ENCODE data around the gene GPLD1.
A peak's percentile ranks its signal among the peaks of the same experiment; 100 is the strongest.
"Not testable (repeated sequence)": the region's sequence is repeated elsewhere in the genome, so short reads cannot be mapped to it uniquely, and the experiment has no call there.

Gene GPLD1

GRCh38 chr6:24408719-24409410, 80.5 kb downstream of the GPLD1 start:
- no peak for DNase-seq

GRCh38 chr6:24405262-24405661, 84.1 kb downstream of the GPLD1 start:
- DNase-seq, result no peak

- DNase-seq, result no peak
Measured at GRCh38 chr6:24403501-24403824, 85.9 kb downstream of the GPLD1 start.

GRCh38 chr6:24402697-24403500, 86.5 kb downstream of the GPLD1 start, which contains the start of gene MRS2:
Gene MRS2 (plus strand): TSS chr6:24402936. CDS start chr6:24403047, 111 bp downstream.
- DNase-seq, result peak; percentile 49

DNA sequence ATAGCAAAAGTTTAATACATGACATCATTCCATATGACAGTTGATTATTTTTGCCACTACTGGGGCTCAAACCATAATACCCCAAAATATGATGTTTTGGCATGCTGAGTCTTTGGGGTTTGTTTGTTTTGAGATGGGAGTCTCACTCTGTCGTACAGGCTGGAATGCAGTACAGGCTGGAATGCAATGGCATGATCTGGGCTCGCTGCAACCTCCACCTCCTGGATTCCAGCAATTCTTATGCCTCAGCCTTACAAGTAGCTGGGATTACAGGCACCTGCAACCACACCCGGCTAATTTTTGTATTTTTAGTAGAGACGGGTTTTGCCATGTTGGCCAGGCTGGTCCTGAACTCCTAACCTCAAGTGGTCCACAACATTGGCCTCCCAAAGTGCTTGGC, 87.9 kb downstream of the GPLD1 start:
- no peak for DNase-seq

- not testable (repeated sequence) for DNase-seq
Measured at GRCh38 chr6:24400045-24401039, 89.0 kb downstream of the GPLD1 start.

DNA sequence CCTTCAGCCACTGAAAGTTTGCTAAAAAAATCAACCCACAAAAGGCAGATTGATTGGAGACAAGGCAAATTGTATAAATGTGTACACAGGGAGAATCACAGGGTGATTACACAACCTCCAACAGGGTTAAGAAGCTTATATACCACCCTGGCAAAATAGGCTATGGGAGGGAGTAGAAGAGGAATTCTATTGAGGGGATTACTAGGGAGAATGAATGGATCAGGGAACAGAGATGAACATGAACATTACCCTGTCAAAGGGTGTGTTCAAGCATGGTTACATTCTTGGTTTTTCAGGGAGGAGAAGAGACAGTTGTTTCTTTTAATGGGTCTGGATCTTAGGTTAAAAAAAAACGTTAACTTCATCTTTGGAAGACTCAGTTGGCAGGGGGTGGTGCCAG, 91.7 kb downstream of the GPLD1 start:
- no peak for DNase-seq

DNA sequence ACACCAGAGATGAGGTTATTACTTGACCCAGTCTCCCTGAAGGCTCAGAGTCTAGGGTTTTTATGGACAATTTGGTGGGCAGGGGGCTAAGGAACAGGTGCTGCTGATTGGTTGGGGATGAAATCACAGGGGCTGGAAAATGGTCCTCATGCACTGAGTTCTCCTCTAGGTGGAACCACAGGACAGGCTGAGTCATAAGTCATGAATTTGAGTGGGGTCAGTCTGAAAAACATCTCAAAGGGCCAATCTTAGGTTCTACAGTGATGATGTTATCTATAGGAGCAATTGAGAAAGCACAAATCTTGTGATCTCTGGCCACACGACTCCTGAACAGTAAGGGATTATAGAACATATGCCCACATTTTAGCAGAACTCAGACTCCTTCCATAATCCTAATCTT, 92.6 kb downstream of the GPLD1 start:
- no peak for DNase-seq

DNA sequence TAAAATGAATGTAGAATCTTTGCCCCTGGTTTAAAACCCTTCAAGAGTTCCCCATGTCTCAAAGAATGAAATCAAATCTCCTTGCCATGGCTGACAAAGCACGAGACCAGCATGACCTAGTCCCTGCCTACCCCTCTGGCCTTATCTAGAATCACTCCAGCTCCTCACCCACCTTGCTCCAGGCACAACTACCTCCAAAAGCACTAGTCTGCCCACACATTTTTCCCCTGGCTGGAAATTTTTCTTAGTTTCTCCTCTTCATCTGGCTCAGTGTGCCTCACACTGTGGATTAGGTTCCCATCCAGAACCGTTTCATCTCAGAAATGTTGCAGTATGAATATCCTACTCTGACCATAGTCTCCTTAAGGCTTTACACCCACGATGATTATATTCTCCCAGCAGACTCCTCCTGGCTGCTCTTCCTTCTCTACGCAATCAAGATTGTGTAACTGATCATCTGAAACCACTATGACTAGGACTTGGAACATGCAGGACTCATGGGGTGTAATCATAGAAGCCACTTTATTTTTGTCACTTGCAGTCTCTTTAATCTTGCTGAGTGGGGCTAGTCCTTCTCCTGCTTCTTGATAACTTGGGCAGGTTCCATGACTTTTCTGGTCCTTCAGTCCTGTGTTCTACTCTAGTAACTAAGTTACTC, 94.5 kb downstream of the GPLD1 start:
- peak; percentile 19 for DNase-seq

DNA sequence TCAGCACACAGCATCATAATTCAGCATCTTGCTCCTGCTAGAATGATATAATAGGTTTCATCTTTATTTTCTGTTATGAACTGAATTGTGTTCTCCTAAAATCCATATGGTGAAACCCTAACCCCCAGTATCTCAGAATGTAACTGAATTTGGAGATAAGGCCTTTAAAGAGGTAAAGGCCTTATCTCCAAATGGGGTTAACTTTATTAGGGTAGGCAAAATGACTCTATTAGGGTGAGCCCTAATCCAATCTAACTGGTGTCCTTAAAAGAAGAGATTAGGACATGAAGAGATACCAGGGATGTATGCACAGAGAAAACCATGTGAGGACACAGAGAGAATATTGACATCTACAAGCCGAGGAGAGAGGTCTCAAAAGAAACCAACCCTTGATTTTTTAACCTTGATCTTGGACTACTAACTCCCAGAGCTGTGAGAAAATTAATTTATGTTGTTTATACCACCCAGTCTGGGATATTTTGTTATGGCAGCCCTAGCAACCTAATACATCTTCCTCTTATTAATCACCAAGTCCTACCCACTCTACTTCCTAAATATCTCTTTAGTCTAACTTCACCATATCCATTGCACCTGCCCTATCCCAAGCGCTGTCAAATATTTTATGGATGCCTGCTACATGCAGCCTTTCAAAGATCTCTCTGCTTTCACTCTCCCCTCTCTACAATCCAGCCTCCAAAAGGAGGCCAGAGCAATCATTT, 95.2 kb downstream of the GPLD1 start:
- DNase-seq, result no peak

GRCh38 chr6:24391756-24392405, 97.5 kb downstream of the GPLD1 start:
- no peak for DNase-seq

DNA sequence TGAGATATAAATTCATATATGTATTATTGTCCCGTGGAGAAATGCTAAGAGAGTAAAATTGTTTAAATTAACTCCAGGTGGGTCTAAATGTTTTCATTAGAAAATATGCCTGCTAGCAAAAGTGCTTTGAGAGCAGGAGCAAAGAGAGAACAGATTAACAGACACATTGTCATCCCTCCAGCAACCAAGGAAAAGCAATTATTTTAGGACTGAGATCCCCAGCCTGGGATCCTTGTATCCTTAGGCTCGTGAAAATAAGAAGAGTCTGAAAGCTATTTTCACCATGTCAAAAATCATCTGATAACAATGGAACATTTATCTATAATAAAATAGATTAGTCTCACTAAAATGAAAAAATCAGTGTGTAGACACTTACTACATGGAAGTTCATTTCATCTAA, 98.2 kb downstream of the GPLD1 start:
- no peak for DNase-seq

DNA sequence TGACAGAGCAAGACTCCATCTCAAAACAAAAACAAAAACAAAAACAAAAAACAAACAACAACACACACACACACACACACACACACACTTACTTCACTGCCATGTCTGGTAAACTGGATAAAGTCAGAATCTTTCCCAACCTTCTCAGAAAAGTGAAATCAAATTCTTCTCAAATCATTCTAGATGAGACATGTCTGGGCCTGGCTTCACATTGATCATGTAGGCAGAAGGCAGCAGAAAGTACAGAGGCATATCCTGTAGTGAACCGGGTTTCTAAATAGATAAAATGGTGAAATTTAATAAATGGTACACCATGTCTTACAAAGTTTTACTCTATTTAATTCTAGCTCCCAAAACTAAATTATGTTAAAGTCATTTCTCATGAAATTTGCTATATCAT, 101.6 kb downstream of the GPLD1 start:
- no peak for DNase-seq

DNA sequence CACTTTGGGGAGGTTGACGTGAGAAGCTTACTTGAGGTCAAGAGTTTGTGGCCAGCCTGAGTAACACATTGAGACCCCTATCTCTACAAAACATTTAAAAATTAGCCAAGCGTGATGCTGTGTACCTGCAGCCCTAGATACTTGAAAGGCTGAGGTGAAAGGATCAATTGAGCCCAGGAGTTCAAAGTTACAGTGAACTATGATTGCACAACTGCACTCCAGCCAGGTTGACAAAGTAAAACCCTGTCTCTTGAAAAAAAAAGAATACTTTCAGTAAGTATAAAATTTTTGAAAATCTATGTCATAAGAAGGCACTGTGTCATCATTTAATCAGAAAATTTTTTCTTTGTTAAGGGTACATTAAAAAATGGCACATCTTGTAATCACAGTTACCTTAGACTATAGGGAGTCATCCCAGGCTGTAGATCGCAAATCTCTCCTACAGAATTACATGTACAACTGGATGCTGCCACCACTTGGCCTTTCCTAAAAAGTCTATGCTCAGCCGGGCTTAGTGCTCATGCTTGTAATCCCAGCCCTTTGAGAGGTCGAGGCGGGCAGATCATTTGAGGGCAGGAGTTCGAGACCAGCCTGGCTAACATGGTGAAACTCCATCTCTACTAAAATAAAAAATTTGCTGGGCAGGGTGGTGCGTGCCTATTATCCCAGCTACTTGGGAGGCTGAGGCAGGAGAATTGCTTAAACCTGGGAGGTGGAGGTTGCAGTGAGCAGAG, 103.7 kb downstream of the GPLD1 start:
- DNase-seq, result no peak

GRCh38 chr6:24384369-24385130, 104.8 kb downstream of the GPLD1 start:
- not testable (repeated sequence) for DNase-seq

DNA sequence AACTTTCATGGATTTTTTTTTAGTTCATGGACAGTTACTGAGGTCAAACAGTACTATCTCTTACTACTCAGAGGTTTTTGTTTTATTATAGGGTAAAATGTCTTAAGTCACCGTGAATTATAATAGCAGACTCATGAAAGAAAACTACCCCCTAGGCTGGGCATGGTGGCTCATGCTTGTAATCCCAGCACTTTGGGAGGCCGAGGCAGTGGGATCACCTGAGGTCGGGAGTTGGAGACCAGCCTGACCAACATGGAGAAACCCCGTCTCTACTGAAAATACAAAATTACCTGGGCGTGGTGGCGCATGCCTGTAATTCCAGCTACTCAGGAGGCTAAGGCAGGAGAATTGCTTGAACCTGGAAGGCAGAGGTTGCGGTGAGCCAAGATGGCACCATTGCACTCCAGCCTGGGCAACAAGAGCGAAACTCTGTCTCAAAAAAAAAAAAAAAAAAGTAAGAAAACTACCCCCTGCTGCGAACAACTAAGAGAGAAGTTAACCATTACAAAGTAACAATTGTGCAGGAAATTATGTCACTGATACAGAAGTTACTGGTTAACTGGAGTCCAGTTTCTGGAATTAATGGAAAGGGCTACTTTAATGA, 106.4 kb downstream of the GPLD1 start:
- not testable (repeated sequence) for DNase-seq

GRCh38 chr6:24382220-24382540, 107.2 kb downstream of the GPLD1 start:
- no peak for DNase-seq

GRCh38 chr6:24381476-24382219, 107.7 kb downstream of the GPLD1 start:
- DNase-seq, result no peak
